HG03342 (cell line): Measurements from ENCODE around the gene SCN3A.

Source experiments
- ATAC-seq: cut with Tn5 transposase; IDR thresholded peaks from one replicate; pipeline ENCODE4 v1.9.1; 2021; ENCODE audit warnings: mild to moderate bottlenecking, moderate library complexity; ENCODE audit not compliant: unreplicated experiment

Gene SCN3A

GRCh38 chr2:165192729-165193128 lies 11.1 kb downstream of the SCN3A start:
- peak; percentile 44 for ATAC-seq

GRCh38 chr2:165191096-165191728 lies 12.6 kb downstream of the SCN3A start:
- no peak for ATAC-seq

GRCh38 chr2:165185633-165186032 lies 18.2 kb downstream of the SCN3A start:
- no peak for ATAC-seq

- no peak for ATAC-seq
Observed at GRCh38 chr2:165182029-165182428, 21.8 kb downstream of the SCN3A start.

GRCh38 chr2:165176780-165177179 lies 27.1 kb downstream of the SCN3A start:
- no peak for ATAC-seq

- ATAC-seq, result peak; percentile 83
Observed at GRCh38 chr2:165173215-165173614, 30.6 kb downstream of the SCN3A start.

- no peak for ATAC-seq
Observed at GRCh38 chr2:165164201-165164600, 39.6 kb downstream of the SCN3A start.

- ATAC-seq, result no peak
Observed at GRCh38 chr2:165163761-165164160, 40.1 kb downstream of the SCN3A start.

GRCh38 chr2:165162466-165162865 lies 41.4 kb downstream of the SCN3A start:
- no peak for ATAC-seq

GRCh38 chr2:165161510-165161909 lies 42.3 kb downstream of the SCN3A start:
- ATAC-seq, result no peak

- no peak for ATAC-seq
Observed at GRCh38 chr2:165157160-165157559, 46.7 kb downstream of the SCN3A start.

GRCh38 chr2:165155152-165155551 lies 48.7 kb downstream of the SCN3A start:
- ATAC-seq, result no peak

GRCh38 chr2:165149439-165149838 lies 54.4 kb downstream of the SCN3A start:
- ATAC-seq, result peak; percentile 95

- ATAC-seq, result no peak
Observed at GRCh38 chr2:165147186-165148045, 56.4 kb downstream of the SCN3A start.

GRCh38 chr2:165144315-165144714 lies 59.5 kb downstream of the SCN3A start:
- ATAC-seq, result peak; percentile 78

- ATAC-seq, result no peak
Observed at GRCh38 chr2:165141601-165142354, 62.1 kb downstream of the SCN3A start.

GRCh38 chr2:165126244-165126643 lies 77.6 kb downstream of the SCN3A start:
- ATAC-seq, result no peak

GRCh38 chr2:165122521-165122920 lies 81.3 kb downstream of the SCN3A start:
- ATAC-seq, result no peak

- ATAC-seq, result no peak
Observed at GRCh38 chr2:165120740-165121467, 82.9 kb downstream of the SCN3A start.

GRCh38 chr2:165115258-165115657 lies 88.6 kb downstream of the SCN3A start:
- ATAC-seq, result no peak
